K562 (cell line): ENCODE data around the gene VWA7. TPM values are rescaled to one million over a fixed set of nuclear protein-coding genes. Genes with fewer than 3 reads are reported as not detected.

Experiments used
- ATAC-seq: fragments of 200-7000 bp; cut with Tn5 transposase; 3 replicates; pipeline ENCODE4 v1.9.1; 2020; ENCODE audit warnings: moderate library complexity
- Bru-seq: library from RNA; stranded (reverse); fragments of 400-500 nt; gene quantifications from one replicate; lab custom pipeline; 2021; lab: Mats Ljungman, UMichigan
- BruChase-seq, 2 experiments: library from RNA; stranded (reverse); fragments of 400-500 nt; gene quantifications; one replicate each; lab custom pipeline; 2021; lab: Mats Ljungman, UMichigan
- BruUV-seq: library from RNA; stranded (reverse); fragments of 400-500 nt; replicated peaks from 2 replicates; lab custom pipeline; 2021; lab: Mats Ljungman, UMichigan
- CTCF ChIA-PET: fragments of 300-600 bp; formaldehyde crosslinking; extraction: SDS; loops from one replicate; lab custom pipeline; 2021; ENCODE audit warnings: low intra/inter-chr PET ratio; lab: Yijun Ruan, JAX
- POLR2A ChIA-PET: fragments of 300-600, 350-650 bp; sonication (Branson Sonifier 250); formaldehyde crosslinking; extraction: SDS; loops from one replicate; lab custom pipeline; 2021; ENCODE audit warnings: antibody characterized with exemption, inconsistent platforms; lab: Yijun Ruan, JAX
- DNase-seq, 4 experiments: peaks; one replicate each; pipeline versions ENCODE4 v3.0.0 to v3.0.0-alpha.2; 2011 to 2018; ENCODE audit warnings: low spot score in 3 of 4, mixed read lengths in 3 of 4; ENCODE audit errors: extremely low read depth in 1 of 4
- FAIRE-seq: peaks from 2 replicates; lab custom pipeline; 2011; peaks lifted over from hg19 to GRCh38; lab: Jason Lieb, UNC
- H2AFZ ChIP-seq: 2 replicates; pipeline ENCODE4 v1.6.0; 2011; ENCODE audit warnings: low read depth, low read length, control low read depth, inconsistent platforms
- H3K27ac ChIP-seq: fragments of 200-600 bp; 3 replicates; pipeline ENCODE4 v1.8.0; 2011; ENCODE audit warnings: low read depth, mild to moderate bottlenecking, control low read depth, inconsistent platforms, low read length, moderate library complexity, mixed read lengths; ENCODE audit errors: extremely low read depth
- H3K27me3 ChIP-seq, 2 experiments: fragments of 300-600 bp in 1 of 2; 2 replicates in 1 of 2; 3 replicates in 1 of 2; pipeline versions ENCODE4 v1.6.0 to v1.8.0; 2011; ENCODE audit warnings: inconsistent platforms in 2 of 2, low read length in 2 of 2, mild to moderate bottlenecking in 1 of 2, mixed read lengths in 1 of 2, moderate library complexity in 1 of 2; ENCODE audit not compliant: control insufficient read depth in 2 of 2, insufficient read depth in 2 of 2
- H3K36me3 ChIP-seq: fragments of 300-600 bp; 3 replicates; pipeline ENCODE4 v1.8.0; 2011; ENCODE audit warnings: mild to moderate bottlenecking, low read length, inconsistent platforms; ENCODE audit not compliant: control insufficient read depth, insufficient read depth
- H3K4me1 ChIP-seq, 2 experiments: fragments of 200-600 bp in 1 of 2; replicated peaks in 1 of 2; 2 replicates in 1 of 2; 3 replicates in 1 of 2; pipeline versions ENCODE4 v1.5.1 to v1.8.0; 2011; ENCODE audit warnings: inconsistent platforms in 2 of 2, low read length in 2 of 2, mild to moderate bottlenecking in 1 of 2, mixed read lengths in 1 of 2, moderate library complexity in 1 of 2; ENCODE audit not compliant: control insufficient read depth in 2 of 2, insufficient read depth in 2 of 2
- H3K4me2 ChIP-seq: 2 replicates; pipeline ENCODE4 v1.6.1; 2011; ENCODE audit warnings: low read length, control low read depth, inconsistent platforms, mixed read lengths; ENCODE audit not compliant: insufficient read depth
- H3K4me3 ChIP-seq: fragments of 200-600 bp; sonication (generic), shearing (Covaris generic); 2 replicates; pipeline ENCODE4 v1.5.1; 2016; ENCODE audit warnings: control low read depth, inconsistent platforms
- H3K79me2 ChIP-seq: fragments of 200-600 bp; 3 replicates; pipeline ENCODE4 v1.8.0; 2011; ENCODE audit warnings: low read length, inconsistent platforms; ENCODE audit not compliant: control insufficient read depth, insufficient read depth
- H3K9ac ChIP-seq, 2 experiments: 2 replicates each; pipeline versions ENCODE4 v1.6.0 to v1.6.1; 2011; ENCODE audit warnings: low read depth in 2 of 2, low read length in 2 of 2, control low read depth in 1 of 2, inconsistent platforms in 1 of 2, mild to moderate bottlenecking in 1 of 2, mixed read lengths in 1 of 2; ENCODE audit not compliant: insufficient read depth in 1 of 2
- H3K9me1 ChIP-seq: one replicate; pipeline ENCODE4 v1.6.0; 2011; ENCODE audit warnings: inconsistent platforms, mild to moderate bottlenecking, low read length, moderate library complexity; ENCODE audit not compliant: control insufficient read depth, insufficient read depth
- H3K9me3 ChIP-seq: replicated peaks from 2 replicates; pipeline ENCODE4 v1.5.1; 2011; ENCODE audit warnings: low read depth, low read length, inconsistent platforms; ENCODE audit not compliant: control insufficient read depth, insufficient read depth
- H4K20me1 ChIP-seq: replicated peaks from 2 replicates; pipeline ENCODE4 v1.6.1; 2011; ENCODE audit warnings: low read length, inconsistent platforms, mixed read lengths; ENCODE audit not compliant: control insufficient read depth, insufficient read depth
- C11orf30 ChIP-seq: fragments of 450-650 bp; IDR thresholded peaks from 2 replicates; pipeline ENCODE4 v1.6.1; 2016; ENCODE audit warnings: low read depth, mild to moderate bottlenecking
- CEBPG ChIP-seq, 3 experiments: fragments of 200-800 bp in 1 of 3; sonication (Bioruptor generic) in 1 of 3; sonication (generic) in 1 of 3; formaldehyde crosslinking in 1 of 3; IDR thresholded peaks in 2 of 3; conservative IDR thresholded peaks in 1 of 3; 2 replicates each; pipeline versions ENCODE4 v1.6.1 to v1.8.0; 2016 to 2022; ENCODE audit warnings: missing compliant biosample characterization in 2 of 3, missing genetic modification characterization in 2 of 3, mild to moderate bottlenecking in 1 of 3, missing genetic modification reagents in 1 of 3
- CTBP1 ChIP-seq: fragments of 450-650 bp; IDR thresholded peaks from 2 replicates; pipeline ENCODE4 v1.6.1; 2016; ENCODE audit warnings: borderline replicate concordance
- KDM2B ChIP-seq: fragments of 250-450 bp; sonication (Bioruptor Pico); IDR thresholded peaks from 2 replicates; pipeline ENCODE4 v1.8.0; 2021; ENCODE audit warnings: mild to moderate bottlenecking, moderate library complexity
- MEIS2 ChIP-seq: fragments of 450-650 bp; IDR thresholded peaks from 2 replicates; pipeline ENCODE4 v1.6.1; 2014; ENCODE audit warnings: mild to moderate bottlenecking; ENCODE audit not compliant: partially characterized antibody
- MYNN ChIP-seq, 2 experiments: sonication (generic); formaldehyde crosslinking in 1 of 2; IDR thresholded peaks; 2 replicates each; pipeline versions ENCODE4 v1.5.0 to v1.6.1; 2016 to 2020; ENCODE audit warnings: antibody characterized with exemption in 1 of 2, missing genetic modification reagents in 1 of 2
- RAD51 ChIP-seq: fragments of 450-650 bp; IDR thresholded peaks from 2 replicates; pipeline ENCODE4 v1.7.1; 2016; ENCODE audit warnings: low read depth, mild to moderate bottlenecking, borderline replicate concordance
- RFX7 ChIP-seq: fragments of 250-450 bp; sonication (Bioruptor Pico); IDR thresholded peaks from 2 replicates; pipeline ENCODE4 v1.5.1; 2021; ENCODE audit warnings: mild to moderate bottlenecking
- SIN3B ChIP-seq: fragments of 450-650 bp; IDR thresholded peaks from 2 replicates; pipeline ENCODE4 v1.6.1; 2017; ENCODE audit warnings: low read depth, mild to moderate bottlenecking, moderate library complexity
- SRSF3 ChIP-seq: fragments of 200-400 bp; formaldehyde crosslinking; IDR thresholded peaks from 2 replicates; pipeline ENCODE4 v1.6.1; 2016; ENCODE audit warnings: mild to moderate bottlenecking, low read length, moderate library complexity; ENCODE audit not compliant: insufficient read depth
- TEAD2 ChIP-seq: fragments of 450-650 bp; IDR thresholded peaks from 2 replicates; pipeline ENCODE4 v1.6.1; 2016; ENCODE audit warnings: missing genetic modification characterization, control low read depth, missing compliant biosample characterization
- UBTF ChIP-seq, 2 experiments: IDR thresholded peaks; 2 replicates each; pipeline ENCODE4 v1.6.1; 2012; ENCODE audit warnings: improper control_type of control experiment in 2 of 2, low read depth in 2 of 2, low read length in 2 of 2, borderline replicate concordance in 1 of 2
- ZNF77 ChIP-seq: fragments of 250-450 bp; sonication (Bioruptor Pico); IDR thresholded peaks from 2 replicates; pipeline ENCODE4 v1.5.0; 2020
- WGBS: fragments of 100-300 bp; shearing (Covaris generic); methylation state at CpG from one replicate; pipeline ENCODE4 v1.1.6; 2016; ENCODE audit warnings: low coverage, mixed read lengths; ENCODE audit not compliant: insufficient coverage; ENCODE audit errors: missing lambda C conversion rate; 5-methylcytosine and 5-hydroxymethylcytosine counted together
- in situ Hi-C: fragments of 300-500 bp; cut with MboI; formaldehyde crosslinking; loops from 4 replicates; pipeline ENCODE4 v1.15.0; 2018; ENCODE audit warnings: inconsistent platforms, mixed read lengths
- intact Hi-C: fragments of 100-400 bp; cut with micrococcal nuclease; formaldehyde crosslinking; loops from 2 replicates; pipeline ENCODE4 v1.14.2; 2022
- long read RNA-seq, 3 experiments: library from polyadenylated mRNA in 2 of 3; library from RNA in 1 of 3; unstranded in 2 of 3; stranded (forward) in 1 of 3; transcript quantifications; one replicate each; pipeline ENCODE4 v2.0.0, GENCODE V29; 2019 to 2022
- polyA minus RNA-seq, 3 experiments: library from RNA; depleted of rRNA, polyadenylated mRNA; stranded (reverse); fragments of >200 nt; gene quantifications; 2 replicates each; pipeline ENCODE4 v1.2.3, GENCODE V29; 2011
- polyA plus RNA-seq, 8 experiments: library from polyadenylated mRNA; depleted of rRNA in 4 of 8; stranded (reverse) in 5 of 8; unstranded in 3 of 8; fragments of >200 nt; fragmentation: Nextera tagmentation in 2 of 8; fragmentation: Illumina TruSeq in 1 of 8; extraction: Ambion mirVana in 2 of 8; extraction: Trizol in 1 of 8; gene quantifications; 2 replicates each; pipeline versions ENCODE4 v1.2.1 to v1.2.3, GENCODE V29; 2011 to 2014; ENCODE audit warnings: inconsistent platforms in 1 of 8, missing spikeins in 1 of 8
- total RNA-seq, 7 experiments: library from RNA; depleted of rRNA in 6 of 7; stranded (reverse); fragments of >200 nt in 6 of 7; fragmentation: Illumina TruSeq in 2 of 7; extraction: Trizol in 2 of 7; gene quantifications; 2 replicates each; pipeline versions ENCODE4 v1.2.1 to v1.2.3, GENCODE V29; 2011 to 2021; ENCODE audit warnings: low replicate concordance in 1 of 7

Gene VWA7
- 12.4 and 19.7 TPM in 2 replicates for total RNA-seq (2011; cell fraction: chromatin; rRNA removed; ENCODE audit: low replicate concordance)
- 11.3 and 16.5 TPM in 2 replicates for total RNA-seq (2011; cell fraction: nucleolus; rRNA removed)
- total RNA-seq (2011; cell fraction: nucleoplasm; rRNA removed) = 10.5 and 14.0 TPM in 2 replicates
- total RNA-seq (2014; rRNA removed) (0.65 and 0.68 TPM in 2 replicates), total RNA-seq (2014; rRNA removed; fragmentation: Illumina TruSeq; extraction: Trizol) (0.70 and 0.95 TPM in 2 replicates), total RNA-seq (2015; rRNA removed; fragmentation: Illumina TruSeq; extraction: Trizol) (0.36 and 0.49 TPM in 2 replicates), total RNA-seq (2021) (1.8 and 2.9 TPM in 2 replicates), polyA plus RNA-seq (2011; rRNA removed) (1.0 and 1.7 TPM in 2 replicates), polyA plus RNA-seq (2014; fragmentation: Illumina TruSeq; extraction: Trizol) (1.1 and 1.3 TPM in 2 replicates), polyA plus RNA-seq (2014; fragmentation: Nextera tagmentation; extraction: Ambion mirVana) (under 1 TPM; 0.18 to 0.32 TPM), polyA plus RNA-seq (2014; rRNA removed) (2.4 and 3.0 TPM in 2 replicates), polyA minus RNA-seq (2011; rRNA and poly(A)+ RNA removed) (0.33 and 1.4 TPM in 2 replicates), Bru-seq, nascent RNA (percentile 37 among the genes with signal in this experiment), BruChase-seq, experiment 1, labeled RNA remaining after a 2-hour chase (percentile 42 among the genes with signal in this experiment), BruChase-seq, experiment 2, labeled RNA remaining after a 6-hour chase (percentile 49 among the genes with signal in this experiment)
- 0.83 and 2.5 TPM in 2 replicates for polyA plus RNA-seq (2011; cell fraction: cytosol; rRNA removed)
- 6.5 and 17.2 TPM in 2 replicates for polyA plus RNA-seq (2011; cell fraction: nucleus; rRNA removed)
- 2.2 and 4.0 TPM in 2 replicates for polyA plus RNA-seq (2012)
- polyA minus RNA-seq (2011; cell fraction: cytosol; rRNA and poly(A)+ RNA removed) = 0.55 and 2.2 TPM in 2 replicates
- 3.7 and 4.3 TPM in 2 replicates for polyA minus RNA-seq (2011; cell fraction: nucleus; rRNA and poly(A)+ RNA removed)
- long read RNA-seq, experiment 1, partial matches to known transcripts = 1 of 1 reads
- long read RNA-seq, experiment 1, other reads (novel, unspliced or antisense) = 0 of 1 reads
- long read RNA-seq, experiment 2, partial matches to known transcripts = 0 of 1 reads
- long read RNA-seq, experiment 2, other reads (novel, unspliced or antisense) = 1 of 1 reads
- long read RNA-seq, experiment 3 = 0 reads

- FAIRE-seq (peak; percentile 99), ATAC-seq (peak; percentile 91), DNase-seq (peak; percentile 98 to 99 (median 99))
- peak within 1 kb of the TSS; percentile 10; the same call in 1 of the 2 replicates for H3K4me3 ChIP-seq
- H3K27me3 ChIP-seq = no peaks in the 10 kb centered on the region
- intact Hi-C loops (loop anchor here (2.0 to 10.0 kb wide), 2 partner anchors 18 to 232 kb away; partner anchors contain the start of genes ATP6V1G2, DDX39B, NFKBIL1 and VARS1), in situ Hi-C loops (no loop called here)
- no peaks in the 10 kb centered on the region for H3K9me3 ChIP-seq
- ChIA-PET POLR2A (interaction anchor here (0.6 to 8.8 kb wide), 27 partner anchors 9 to 1080 kb away, joined by 3 to 47 read pairs (median 5); partner anchors contain the start of genes ABHD16A, BAG6, DDAH2 and GPANK1), CTCF (interaction anchor here (0.7 to 1.1 kb wide), 2 partner anchors 53 to 231 kb away, joined by 3 to 4 read pairs; partner anchors contain the start of gene ATP6V1G2)
- BruUV-seq = no TSS peak
- peak within 1 kb of the TSS; percentile 36 for H2AFZ ChIP-seq
- H3K9ac ChIP-seq = peak within 1 kb of the TSS; percentile 64 to 88
- H3K36me3 ChIP-seq = peaks cover 48% of the 10 kb centered on the region; the same call in 2 of the 3 replicates
- peaks cover 6% of the 10 kb centered on the region for H3K9me1 ChIP-seq
- H3K4me2 ChIP-seq = peak within 1 kb of the TSS; percentile 56
- no peaks in the 10 kb centered on the region for H3K79me2 ChIP-seq
- H4K20me1 ChIP-seq = no peaks in the 10 kb centered on the region
- 1% methylated on average over 15 of the region's 15 CpGs for WGBS
- peak within 1 kb of the TSS; percentile 87 for H3K27ac ChIP-seq
- peaks cover 43 to 85% of the 10 kb centered on the region in 2 experiments for H3K4me1 ChIP-seq
- TF ChIP-seq MEIS2 (peak; percentile 83), UBTF (IDR thresholded peaks at IDR 0.05; ENCODE audit: borderline replicate concordance in 1 of 2, low read depth in 2 of 2, low read length in 2 of 2) (peak in 1 of 2 experiments; percentile 98; a peak in 2 of 4 replicates), ZNF77 (CRISPR knock-in tag) (0 out of 2 replicates have a peak, but pooled peaks have one; percentile 23), SRSF3 (no peak), RFX7 (0 out of 2 replicates have a peak, but pooled peaks have one; percentile 16), CEBPG (CRISPR knock-in tag; IDR thresholded peaks at IDR 0.05) (no peak), CEBPG (tag; conservative IDR thresholded peaks at IDR 0.05 in 1 of 2, IDR thresholded peaks at IDR 0.05 in 1 of 2) (no peak), RAD51 (peak; percentile 51; the same call in 1 of the 2 replicates), KDM2B (CRISPR knock-in tag) (no peak), MYNN (IDR thresholded peaks at IDR 0.05) (peak; percentile 98), MYNN (CRISPR knock-in tag; IDR thresholded peaks at IDR 0.05) (no peak), SIN3B (no peak), C11orf30 (no peak), TEAD2 (tag) (no peak), CTBP1 (peak; percentile 99)
These were observed at the start of gene VWA7 for GRCh38 chr6:31776989-31777666. VWA7 (minus strand) TSS chr6:31777328; CDS start chr6:31776779, 549 bp downstream.
